Kidney epithelial cell (primary cell): ENCODE results near the gene ISOC1. TPM values are rescaled to one million over a fixed set of nuclear protein-coding genes. Genes with fewer than 3 reads are reported as not detected.

ENCODE experiments used
- DNase-seq: peaks from one replicate; pipeline ENCODE4 v3.0.0-alpha.2; 2010; ENCODE audit warnings: low read depth
- H3K27me3 ChIP-seq: 2 replicates; pipeline ENCODE4 v1.6.0; 2011; ENCODE audit warnings: low read length; ENCODE audit not compliant: control insufficient read depth, insufficient read depth
- H3K36me3 ChIP-seq: 2 replicates; pipeline ENCODE4 v1.5.1; 2011; ENCODE audit warnings: low read length; ENCODE audit not compliant: control insufficient read depth, insufficient read depth
- H3K4me3 ChIP-seq: 2 replicates; pipeline ENCODE4 v1.5.1; 2011; ENCODE audit warnings: low read depth, mild to moderate bottlenecking, control low read depth, low read length
- total RNA-seq: library from RNA; depleted of rRNA; stranded (reverse); fragments of >200 nt; gene quantifications from 2 replicates; pipeline ENCODE4 v1.2.3, GENCODE V29; 2015
- TF ChIP-seq, protein P1 (sequence below): IDR thresholded peaks from 2 replicates; pipeline ENCODE4 v1.5.1; 2011; ENCODE audit warnings: mild to moderate bottlenecking, moderate library complexity, low read length, control low read depth, inconsistent platforms; ENCODE audit not compliant: insufficient read depth, poor library complexity, severe bottlenecking

ISOC1 gene
- total RNA-seq, 1 donor from 2014 or later: 23.9 TPM

DNA sequence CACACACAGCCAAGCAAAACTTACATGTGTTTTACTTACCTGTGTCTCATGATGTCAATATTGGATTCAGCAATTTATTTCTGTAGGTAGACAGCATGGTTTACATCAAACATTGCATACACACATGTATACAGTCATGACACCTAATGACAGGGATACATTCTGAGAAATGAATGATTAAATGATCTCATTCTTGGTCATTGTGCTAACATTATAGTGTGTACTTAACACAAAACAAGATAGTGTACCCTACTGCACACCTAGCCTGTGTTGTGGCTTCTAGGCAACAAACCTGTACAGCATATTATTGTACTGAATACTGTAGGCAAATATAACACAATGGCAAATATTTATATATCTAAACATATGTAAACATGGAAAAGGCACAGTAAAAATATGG lies 28.0 kb downstream of the ISOC1 start:
- TF ChIP-seq, protein P1, sequence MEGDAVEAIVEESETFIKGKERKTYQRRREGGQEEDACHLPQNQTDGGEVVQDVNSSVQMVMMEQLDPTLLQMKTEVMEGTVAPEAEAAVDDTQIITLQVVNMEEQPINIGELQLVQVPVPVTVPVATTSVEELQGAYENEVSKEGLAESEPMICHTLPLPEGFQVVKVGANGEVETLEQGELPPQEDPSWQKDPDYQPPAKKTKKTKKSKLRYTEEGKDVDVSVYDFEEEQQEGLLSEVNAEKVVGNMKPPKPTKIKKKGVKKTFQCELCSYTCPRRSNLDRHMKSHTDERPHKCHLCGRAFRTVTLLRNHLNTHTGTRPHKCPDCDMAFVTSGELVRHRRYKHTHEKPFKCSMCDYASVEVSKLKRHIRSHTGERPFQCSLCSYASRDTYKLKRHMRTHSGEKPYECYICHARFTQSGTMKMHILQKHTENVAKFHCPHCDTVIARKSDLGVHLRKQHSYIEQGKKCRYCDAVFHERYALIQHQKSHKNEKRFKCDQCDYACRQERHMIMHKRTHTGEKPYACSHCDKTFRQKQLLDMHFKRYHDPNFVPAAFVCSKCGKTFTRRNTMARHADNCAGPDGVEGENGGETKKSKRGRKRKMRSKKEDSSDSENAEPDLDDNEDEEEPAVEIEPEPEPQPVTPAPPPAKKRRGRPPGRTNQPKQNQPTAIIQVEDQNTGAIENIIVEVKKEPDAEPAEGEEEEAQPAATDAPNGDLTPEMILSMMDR: no peak
- H3K27me3 ChIP-seq: no peaks in the 10 kb centered on the region
- no peak overlapping the region for H3K4me3 ChIP-seq
- no peak for DNase-seq
- no peaks in the 10 kb centered on the region for H3K36me3 ChIP-seq

DNA sequence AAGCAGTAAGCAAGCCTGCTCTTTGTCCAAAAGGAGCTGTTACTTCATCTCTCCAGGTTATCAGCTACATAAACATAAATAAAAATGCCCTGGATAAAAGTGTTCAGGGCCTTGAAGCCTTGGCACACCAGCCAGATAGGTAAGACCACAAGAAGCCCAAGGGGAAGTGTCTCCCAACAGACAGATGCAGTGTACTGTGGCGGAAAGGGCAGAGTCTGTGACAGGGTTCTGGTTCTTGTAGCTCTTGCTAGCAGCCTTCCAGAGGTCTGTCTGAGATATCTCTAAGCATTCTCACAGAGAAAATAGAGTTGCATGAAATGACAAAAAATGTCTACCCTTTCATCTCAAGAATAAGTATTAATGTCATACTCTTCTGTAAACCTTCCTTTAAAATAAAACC lies 30.1 kb downstream of the ISOC1 start:
- no peaks in the 10 kb centered on the region for H3K27me3 ChIP-seq
- H3K36me3 ChIP-seq: no peaks in the 10 kb centered on the region
- H3K4me3 ChIP-seq: no peak overlapping the region
- no peak for DNase-seq
- TF ChIP-seq, protein P1: no peak

DNA sequence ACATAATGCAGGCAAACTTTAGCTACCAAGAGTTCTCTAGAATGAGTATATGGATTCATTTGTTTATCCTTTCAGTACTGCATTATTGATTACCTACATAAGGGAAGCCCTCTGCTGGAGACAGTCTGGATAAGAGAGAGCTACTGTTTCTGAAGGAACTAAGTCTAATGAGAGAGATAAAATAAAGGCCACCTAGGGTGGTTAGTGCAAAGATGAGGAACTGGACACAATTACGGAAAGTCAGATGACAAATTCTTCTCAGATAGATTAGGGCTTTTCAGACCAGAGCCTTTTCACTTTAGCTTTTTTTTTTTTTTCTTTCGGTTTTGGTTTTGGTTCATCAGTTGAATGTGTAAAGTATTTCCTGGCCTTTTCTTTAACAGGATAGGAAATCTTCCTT lies 31.3 kb downstream of the ISOC1 start:
- DNase-seq: no peak
- TF ChIP-seq, protein P1: no peak
- Histone ChIP-seq H3K27me3 (no peaks in the 10 kb centered on the region), H3K36me3 (no peaks in the 10 kb centered on the region), H3K4me3 (no peak overlapping the region)

DNA sequence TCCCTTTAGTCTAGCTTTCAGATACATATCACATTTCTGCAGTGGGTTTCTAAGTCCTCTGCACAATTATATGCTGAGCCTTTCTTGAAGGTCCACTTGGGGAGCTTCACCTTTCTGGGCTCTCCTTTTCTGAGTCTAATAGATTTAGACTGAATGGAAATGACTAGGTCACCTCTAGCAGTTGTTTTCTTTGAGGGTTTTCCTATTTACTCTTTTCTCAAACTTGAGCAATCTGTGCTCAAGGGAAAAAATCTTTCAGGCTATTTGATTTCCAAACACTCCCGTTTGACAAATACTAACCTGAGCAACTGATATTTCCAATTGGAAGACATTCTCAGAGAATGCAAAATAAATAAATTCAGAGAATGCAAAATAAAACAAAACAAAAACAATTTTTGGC lies 39.0 kb downstream of the ISOC1 start:
- Histone ChIP-seq H3K27me3 (no peaks in the 10 kb centered on the region), H3K36me3 (no peaks in the 10 kb centered on the region), H3K4me3 (no peak overlapping the region)
- TF ChIP-seq, protein P1: no peak
- no peak for DNase-seq

DNA sequence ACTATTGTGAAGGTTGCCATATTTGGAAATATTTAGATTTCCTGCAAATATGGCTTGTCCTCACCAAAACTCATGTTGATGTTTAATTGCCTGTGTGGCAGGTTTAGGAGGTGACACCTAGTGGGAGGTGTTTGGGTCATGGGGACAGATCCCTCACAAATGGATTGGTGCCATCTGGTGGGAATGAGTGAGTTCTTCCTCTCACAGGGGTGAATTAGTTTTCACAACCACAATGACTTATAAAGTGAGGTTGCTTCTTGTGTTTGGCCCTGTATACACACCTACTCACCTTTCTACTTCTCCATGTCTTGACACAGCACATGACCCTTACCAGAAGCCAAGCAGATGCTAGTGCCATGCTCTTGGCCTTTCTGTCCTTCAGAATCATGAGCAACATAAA lies 41.1 kb downstream of the ISOC1 start:
- TF ChIP-seq, protein P1: no peak
- Histone ChIP-seq H3K27me3 (no peaks in the 10 kb centered on the region), H3K4me3 (no peak overlapping the region), H3K36me3 (no peaks in the 10 kb centered on the region)
- DNase-seq: no peak

DNA sequence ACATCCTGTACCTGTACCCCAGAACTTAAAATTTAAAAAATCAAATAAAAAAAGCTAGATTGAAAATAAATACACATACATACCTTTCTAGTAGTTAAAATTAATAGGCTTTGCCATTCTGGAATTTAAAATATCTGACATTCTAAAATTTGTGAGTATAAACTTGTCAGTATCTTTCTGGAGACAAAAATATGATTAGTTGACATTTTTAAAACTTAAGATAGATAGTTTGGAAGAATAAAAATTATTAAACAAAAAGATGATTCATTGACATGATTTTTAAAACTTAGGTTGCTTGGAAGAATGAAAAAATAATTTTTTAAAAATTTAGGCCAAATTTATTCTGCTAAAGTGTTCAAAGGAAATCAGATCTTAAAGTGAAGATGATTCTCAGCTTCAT lies 43.1 kb downstream of the ISOC1 start:
- TF ChIP-seq, protein P1: no peak
- Histone ChIP-seq H3K36me3 (no peaks in the 10 kb centered on the region), H3K4me3 (no peak overlapping the region), H3K27me3 (no peaks in the 10 kb centered on the region)
- no peak for DNase-seq
